OCI-LY1 (cell line): ENCODE data around the gene OLFML1.

Experiments
- EZH2 ChIP-seq: fragments of 200-600 bp; sonication (generic), shearing (Covaris generic); IDR thresholded peaks from 2 replicates; pipeline ENCODE4 v1.8.0; 2017; ENCODE audit warnings: borderline replicate concordance, mixed run types, mild to moderate bottlenecking, antibody characterized with exemption, low read length, moderate library complexity, mixed read lengths
- TF ChIP-seq, protein P1 (sequence below): fragments of 200-600 bp; sonication (generic), shearing (Covaris generic); IDR thresholded peaks from 2 replicates; pipeline ENCODE4 v1.5.1; 2017; ENCODE audit warnings: mild to moderate bottlenecking, antibody characterized with exemption, low read length, moderate library complexity, mixed read lengths

DNA sequence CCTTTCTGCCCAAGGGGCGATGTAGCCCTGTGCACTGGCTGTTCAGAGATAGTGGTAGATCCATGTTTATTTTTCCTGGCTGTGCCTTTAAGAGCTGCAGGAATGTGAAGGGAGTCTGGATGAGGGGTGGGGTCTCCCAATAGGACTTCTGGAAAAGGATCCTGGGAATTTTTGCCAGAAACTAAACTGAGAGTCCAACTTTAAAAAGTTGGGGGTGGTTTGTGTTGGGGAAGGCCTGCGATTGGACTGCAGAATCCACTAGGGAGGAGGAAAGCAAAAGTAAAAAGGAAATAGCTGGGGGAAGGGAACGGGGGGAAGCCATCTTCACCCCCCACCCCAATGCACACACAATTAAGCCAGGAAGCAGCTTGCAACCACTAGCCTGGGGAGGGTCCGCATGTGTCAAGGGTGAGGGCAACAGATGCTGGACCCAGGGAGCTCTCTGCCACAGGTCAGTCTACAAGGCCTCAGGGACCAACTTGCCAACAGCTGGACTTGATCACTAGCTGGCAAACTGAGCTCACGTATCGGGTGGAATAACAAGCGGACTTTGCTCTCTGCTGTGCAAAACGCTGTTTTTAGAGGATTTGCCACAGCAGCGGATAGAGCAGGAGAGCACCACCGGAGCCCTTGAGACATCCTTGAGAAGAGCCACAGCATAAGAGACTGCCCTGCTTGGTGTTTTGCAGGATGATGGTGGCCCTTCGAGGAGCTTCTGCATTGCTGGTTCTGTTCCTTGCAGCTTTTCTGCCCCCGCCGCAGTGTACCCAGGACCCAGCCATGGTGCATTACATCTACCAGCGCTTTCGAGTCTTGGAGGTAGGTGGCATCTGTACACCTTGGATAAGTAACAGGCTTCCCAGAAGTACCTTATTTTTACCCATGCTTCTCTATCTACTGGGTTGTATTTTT lies at the start of gene OLFML1:
- TF ChIP-seq, protein P1, sequence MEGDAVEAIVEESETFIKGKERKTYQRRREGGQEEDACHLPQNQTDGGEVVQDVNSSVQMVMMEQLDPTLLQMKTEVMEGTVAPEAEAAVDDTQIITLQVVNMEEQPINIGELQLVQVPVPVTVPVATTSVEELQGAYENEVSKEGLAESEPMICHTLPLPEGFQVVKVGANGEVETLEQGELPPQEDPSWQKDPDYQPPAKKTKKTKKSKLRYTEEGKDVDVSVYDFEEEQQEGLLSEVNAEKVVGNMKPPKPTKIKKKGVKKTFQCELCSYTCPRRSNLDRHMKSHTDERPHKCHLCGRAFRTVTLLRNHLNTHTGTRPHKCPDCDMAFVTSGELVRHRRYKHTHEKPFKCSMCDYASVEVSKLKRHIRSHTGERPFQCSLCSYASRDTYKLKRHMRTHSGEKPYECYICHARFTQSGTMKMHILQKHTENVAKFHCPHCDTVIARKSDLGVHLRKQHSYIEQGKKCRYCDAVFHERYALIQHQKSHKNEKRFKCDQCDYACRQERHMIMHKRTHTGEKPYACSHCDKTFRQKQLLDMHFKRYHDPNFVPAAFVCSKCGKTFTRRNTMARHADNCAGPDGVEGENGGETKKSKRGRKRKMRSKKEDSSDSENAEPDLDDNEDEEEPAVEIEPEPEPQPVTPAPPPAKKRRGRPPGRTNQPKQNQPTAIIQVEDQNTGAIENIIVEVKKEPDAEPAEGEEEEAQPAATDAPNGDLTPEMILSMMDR: no peak
- no peak for TF ChIP-seq EZH2
